ENCODE measurements around the gene ULK1.
"Not testable (repeated sequence)": the region's sequence is repeated elsewhere in the genome, so short reads cannot be mapped to it uniquely, and the experiment has no call there.

ULK1 gene

GRCh38 chr12:131941987-131942341 is 47.5 kb downstream of the ULK1 start:
- no peak for DNase-seq (ENCODE audit: low read depth, low spot score)

- no peak for DNase-seq (ENCODE audit: low read depth, low spot score)
Measured at GRCh38 chr12:131942671-131943070, 48.2 kb downstream of the ULK1 start.

- DNase-seq (ENCODE audit: low read depth, low spot score): no peak
Measured at GRCh38 chr12:131943389-131943788, 49.0 kb downstream of the ULK1 start.

DNA sequence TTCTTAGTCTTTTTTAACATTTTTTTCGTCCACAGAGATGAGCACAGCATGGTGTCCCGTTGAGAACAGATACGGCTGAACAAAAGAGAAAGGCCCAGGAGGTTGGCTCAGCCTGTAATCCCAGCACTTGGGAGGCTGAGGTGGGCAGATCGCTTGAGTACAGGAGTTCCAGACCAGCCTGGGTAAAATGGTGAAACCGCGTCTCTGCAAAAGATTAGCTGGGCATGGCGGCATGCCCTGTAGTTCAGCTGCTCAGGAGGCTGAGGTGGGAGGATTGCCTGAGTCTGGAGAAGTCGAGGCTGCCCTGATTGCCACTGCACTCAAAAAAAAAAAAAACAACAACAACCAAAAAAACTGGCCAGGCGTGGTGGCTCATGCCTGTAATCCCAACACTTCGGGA is 49.5 kb downstream of the ULK1 start:
- DNase-seq (ENCODE audit: low read depth, low spot score): no peak

DNA sequence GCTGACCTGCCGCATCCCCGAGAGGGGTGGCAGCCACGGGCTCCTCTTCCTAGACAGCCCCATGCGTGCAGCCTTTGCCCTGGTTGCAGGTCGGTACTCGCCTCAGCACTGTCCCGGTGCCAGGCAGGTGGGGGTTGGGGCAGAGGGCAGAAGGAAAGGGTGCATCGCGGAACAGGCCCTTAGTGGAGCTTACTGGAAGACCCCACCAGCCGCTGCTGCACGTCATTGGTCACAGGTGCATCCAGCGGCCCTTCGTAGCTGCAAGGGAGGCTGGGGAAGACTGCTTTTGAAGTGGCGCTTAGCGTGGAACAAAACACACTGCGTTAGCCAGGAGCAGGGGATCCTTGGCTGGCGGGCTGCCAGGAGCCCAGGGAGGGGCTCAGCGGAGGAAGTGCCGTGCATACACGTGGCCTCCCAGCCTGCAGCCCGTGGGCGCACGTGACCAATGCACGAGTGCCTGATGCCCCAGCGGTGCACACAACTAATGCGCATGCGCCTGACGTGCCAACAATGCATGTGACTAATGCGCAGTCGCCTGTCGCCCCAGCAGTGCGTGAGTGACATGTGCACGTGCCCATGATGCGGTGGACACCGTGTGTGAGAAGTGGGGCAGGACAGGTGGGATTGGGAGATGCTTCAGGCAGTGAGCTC is 50.3 kb downstream of the ULK1 start:
- no peak for DNase-seq (ENCODE audit: low read depth, low spot score)

- no peak for DNase-seq (ENCODE audit: low read depth, low spot score)
Measured at GRCh38 chr12:131946757-131947156, 52.3 kb downstream of the ULK1 start.

DNA sequence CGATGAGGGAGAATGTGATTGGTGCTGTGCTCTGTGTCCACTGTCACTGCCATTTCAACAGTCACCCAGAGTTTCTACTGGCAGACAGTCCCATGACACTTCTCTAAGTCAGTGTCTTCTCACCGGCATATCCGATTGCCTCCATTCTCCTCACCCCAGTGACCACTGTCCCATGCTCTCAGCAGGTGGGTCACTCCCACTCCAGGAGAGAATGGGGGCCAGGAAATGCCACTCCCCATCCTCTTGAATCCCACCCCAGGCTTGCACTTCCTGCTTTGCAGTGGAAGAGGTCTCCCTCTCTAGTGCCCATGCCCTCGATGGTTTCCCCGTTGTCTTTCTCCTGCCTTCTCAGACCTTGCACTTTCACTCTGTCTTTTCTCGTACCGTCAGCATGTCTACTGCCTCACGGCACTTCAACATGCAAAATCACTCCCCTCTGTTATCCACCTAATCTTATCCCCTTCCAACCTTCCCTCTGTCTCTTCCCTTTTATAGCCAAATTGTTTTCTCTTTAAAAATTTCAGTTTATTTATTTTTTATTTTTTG is 53.1 kb downstream of the ULK1 start:
- DNase-seq (ENCODE audit: low read depth, low spot score): no peak

DNA sequence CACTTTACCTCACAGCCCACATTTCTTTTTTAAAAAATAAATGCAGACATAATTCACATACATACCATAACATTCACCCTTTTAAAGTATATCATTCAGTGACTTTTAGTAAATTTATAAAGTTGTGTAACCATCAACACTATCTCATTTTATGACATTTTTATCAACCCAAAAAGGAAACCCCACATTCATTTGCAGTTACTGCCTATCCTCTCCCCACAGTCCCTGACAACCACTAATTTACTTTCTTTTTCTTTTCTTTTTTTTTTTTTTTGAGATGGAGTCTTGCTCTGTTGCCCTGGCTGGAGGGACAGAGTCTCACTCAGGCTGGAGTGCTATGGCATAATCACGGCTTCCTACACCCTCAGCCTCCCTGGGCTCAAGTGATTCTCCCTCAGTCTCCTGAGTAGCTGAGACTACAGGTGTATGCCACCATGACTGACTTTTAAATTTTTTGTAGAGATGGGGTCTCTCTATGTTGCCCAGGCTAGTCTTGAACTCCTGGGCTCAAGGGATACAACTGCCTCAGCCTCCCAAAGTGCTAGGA is 53.8 kb downstream of the ULK1 start:
- DNase-seq (ENCODE audit: low read depth, low spot score): no peak

DNA sequence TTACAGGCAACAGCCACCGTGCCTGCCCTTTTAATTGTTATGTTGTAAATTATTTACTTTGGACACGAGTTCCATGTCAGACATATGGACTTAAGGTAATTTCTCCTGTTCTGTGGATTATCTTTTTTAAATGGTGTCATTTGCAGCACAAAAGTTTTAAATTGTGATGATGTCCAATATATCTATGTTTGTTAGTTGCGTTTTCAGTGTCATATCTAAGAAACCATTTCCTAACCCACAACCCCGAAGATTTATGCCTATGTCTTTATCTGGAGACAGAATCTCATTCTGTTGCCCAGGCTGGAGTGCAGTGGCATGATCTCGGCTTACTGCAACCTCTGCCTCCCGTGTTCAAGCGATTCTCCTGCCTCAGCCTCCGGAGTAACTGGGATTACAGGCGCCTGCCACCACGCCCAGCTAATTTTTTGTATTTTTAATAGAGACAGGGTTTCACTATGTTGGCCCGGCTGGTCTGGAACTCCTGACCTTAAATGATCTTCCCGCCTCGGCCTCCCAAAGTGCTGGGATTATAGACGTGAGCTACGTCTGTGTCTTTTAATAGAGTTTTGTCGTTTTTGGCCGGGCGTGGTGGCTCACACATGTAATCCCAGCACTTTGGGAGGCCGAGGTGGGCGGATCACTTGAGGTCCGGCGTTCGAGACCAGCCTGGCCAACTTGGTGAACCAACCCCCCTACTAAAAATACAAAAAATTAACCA is 54.5 kb downstream of the ULK1 start:
- not testable (repeated sequence) for DNase-seq (ENCODE audit: low read depth, low spot score)

DNA sequence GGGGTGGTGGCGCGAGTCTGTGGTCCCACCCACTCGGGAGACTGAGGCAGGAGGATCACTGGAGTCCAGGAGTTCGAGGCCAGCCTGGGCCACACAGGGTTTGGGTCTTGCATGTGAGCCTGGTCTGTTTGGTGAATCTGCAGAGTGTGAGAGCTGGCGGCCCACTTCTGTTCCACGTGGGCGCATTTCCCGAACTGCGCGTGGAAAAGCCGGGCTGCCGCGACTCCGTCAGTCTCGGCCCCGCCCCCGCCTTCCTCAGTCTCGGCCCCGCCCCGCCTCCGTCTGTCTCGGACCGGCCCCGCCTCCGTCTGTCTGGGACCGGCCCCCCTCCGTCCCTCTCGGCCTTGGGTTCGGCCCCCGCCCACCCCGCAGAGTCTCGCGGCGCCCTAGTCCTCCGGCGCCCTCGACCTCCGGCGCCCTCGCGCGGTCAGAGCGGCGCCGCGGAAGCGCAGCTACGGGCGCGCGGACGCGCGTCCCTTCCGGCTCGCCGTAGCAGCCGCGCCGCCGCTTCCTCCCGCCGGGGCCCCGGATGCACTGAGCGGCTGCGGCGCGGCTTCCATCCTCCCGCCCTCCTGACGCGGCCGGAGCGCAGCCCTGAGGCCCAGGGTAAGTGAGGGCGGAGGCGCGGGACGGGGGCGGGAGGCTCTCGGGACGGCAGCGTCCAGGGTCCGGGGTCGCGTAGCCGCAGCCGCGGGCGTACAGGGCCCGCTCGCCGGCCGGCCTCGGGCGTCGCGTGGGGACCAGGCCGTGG is 55.2 kb downstream of the ULK1 start, which contains the start of gene EP400:
TSS of gene EP400 (plus strand) at position 512 of the 751 bp plus-strand sequence. CDS start 10,678 bp downstream, outside the sequence.
- peak; percentile 99 for DNase-seq (ENCODE audit: low read depth, low spot score)

DNA sequence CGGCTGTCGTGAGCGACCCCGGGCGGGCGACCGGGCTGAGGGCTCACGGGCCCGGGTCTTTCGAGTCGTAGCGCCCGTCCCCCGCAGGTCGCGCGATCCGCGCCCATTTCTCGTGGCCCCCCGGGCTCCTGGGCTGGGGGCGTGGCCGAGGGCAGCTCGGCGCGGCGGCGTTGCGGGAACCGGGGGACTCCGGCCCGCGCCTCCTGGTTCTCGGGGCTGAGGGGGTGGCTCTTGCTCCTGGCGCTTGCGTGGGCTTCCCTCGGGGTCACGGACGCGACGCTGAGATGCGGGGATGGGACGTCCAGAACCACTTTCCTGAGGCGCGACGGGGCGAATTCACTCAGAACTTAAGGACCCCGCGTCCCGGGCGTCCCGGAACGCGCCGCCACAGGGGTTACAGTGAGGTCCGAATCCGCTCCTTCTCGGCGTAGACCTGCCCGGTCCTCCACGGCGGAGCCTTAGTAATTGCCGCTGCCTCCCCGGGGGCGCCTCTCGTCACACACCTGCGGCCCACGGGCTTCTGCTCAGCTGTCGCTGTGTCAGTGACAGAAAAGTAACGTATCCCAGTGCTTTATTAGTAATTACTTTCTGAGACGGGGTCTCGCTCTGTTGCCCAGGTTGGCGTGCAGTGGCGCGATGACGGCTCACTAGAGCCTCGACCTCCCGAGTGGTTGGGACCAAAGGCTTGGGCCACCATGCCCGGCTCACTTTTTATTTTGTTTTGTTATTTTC is 55.9 kb downstream of the ULK1 start:
- peak; percentile 53 for DNase-seq (ENCODE audit: low read depth, low spot score)

- DNase-seq (ENCODE audit: low read depth, low spot score): not testable (repeated sequence)
Measured at GRCh38 chr12:131953810-131954209, 59.4 kb downstream of the ULK1 start.

DNA sequence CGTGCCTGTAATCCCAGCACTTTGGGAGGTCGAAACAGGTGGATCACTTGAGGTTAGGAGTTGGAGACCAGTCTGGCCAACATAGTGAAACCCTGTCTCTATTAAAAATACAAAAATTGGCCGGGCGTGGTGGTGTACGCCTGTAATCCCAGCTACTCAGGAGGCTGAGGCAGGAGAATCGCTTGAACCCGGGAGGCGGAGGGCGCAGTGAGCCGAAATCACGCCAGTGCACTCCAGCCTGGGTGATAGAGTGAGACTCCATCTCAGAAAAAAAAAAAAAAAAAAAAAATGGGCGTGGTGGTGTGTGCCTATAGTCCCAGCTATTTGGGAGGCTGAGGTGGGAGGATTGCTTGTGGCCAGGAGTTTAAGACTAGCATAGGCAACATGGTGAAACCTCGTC is 60.0 kb downstream of the ULK1 start:
- DNase-seq (ENCODE audit: low read depth, low spot score): not testable (repeated sequence)

GRCh38 chr12:131959116-131959515 is 64.7 kb downstream of the ULK1 start:
- DNase-seq (ENCODE audit: low read depth, low spot score): no peak

- DNase-seq (ENCODE audit: low read depth, low spot score): no peak
Measured at GRCh38 chr12:131959641-131960589, 65.5 kb downstream of the ULK1 start.

DNA sequence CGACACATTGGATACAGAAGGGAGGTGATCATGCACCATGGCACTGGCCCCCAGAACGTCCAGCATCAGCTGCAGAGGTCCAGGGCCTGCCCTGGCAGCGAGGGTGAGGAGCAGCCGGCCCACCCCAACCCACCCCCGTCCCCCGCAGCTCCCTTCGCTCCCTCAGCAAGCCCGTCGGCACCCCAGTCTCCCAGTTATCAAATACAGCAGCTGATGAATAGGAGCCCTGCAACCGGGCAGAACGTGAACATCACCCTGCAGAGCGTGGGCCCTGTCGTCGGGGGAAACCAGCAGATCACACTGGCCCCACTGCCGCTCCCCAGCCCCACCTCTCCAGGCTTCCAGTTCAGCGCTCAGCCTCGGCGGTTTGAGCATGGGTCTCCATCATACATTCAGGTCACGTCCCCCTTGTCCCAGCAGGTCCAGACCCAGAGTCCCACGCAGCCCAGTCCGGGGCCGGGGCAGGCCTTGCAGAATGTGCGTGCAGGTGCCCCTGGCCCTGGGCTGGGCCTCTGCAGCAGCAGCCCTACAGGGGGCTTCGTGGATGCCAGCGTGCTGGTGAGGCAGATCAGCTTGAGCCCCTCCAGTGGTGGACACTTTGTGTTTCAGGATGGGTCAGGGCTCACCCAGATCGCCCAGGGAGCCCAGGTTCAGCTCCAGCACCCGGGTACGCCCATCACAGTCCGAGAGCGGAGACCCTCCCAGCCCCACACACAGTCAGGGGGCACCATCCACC is 66.3 kb downstream of the ULK1 start:
- DNase-seq (ENCODE audit: low read depth, low spot score): not testable (repeated sequence)

DNA sequence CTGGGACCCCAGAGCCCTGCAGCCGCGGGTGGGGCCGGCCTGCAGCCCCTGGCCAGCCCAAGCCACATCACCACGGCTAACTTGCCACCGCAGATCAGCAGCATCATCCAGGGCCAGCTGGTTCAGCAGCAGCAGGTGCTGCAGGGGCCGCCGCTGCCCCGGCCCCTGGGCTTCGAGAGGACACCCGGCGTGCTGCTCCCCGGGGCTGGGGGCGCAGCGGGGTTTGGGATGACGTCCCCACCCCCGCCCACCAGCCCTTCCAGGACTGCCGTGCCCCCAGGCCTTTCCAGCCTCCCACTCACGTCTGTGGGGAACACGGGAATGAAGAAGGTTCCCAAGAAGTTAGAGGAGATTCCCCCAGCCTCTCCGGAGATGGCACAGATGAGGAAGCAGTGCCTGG is 66.9 kb downstream of the ULK1 start:
- not testable (repeated sequence) for DNase-seq (ENCODE audit: low read depth, low spot score)

DNA sequence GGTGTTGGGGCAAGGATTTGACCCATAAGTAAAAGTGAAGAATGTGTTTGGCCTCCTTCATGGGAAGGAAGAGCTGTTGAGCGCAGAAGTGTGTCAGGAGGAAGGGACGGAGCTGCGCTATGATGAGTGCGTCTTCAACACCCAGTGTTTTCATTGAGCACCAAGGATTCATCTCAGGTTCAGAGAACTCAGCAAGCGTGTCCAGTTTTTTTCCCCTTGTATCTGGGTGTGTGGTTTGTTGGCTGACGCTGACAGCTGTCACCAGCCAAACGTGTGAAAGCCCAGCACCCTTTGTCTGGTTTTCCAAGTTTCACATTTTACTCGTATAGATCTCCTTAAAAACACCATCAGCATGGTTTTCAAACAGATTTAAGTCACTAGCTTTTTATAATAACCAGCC is 67.6 kb downstream of the ULK1 start:
- DNase-seq (ENCODE audit: low read depth, low spot score): no peak

- no peak for DNase-seq (ENCODE audit: low read depth, low spot score)
Measured at GRCh38 chr12:131963381-131963780, 69.0 kb downstream of the ULK1 start.

Data from astrocyte of the hippocampus (primary cell).